Lung (tissue), 12 donors: ENCODE results near the gene DAPK2. TPM values are rescaled to one million over a fixed set of nuclear protein-coding genes. Genes with fewer than 3 reads are reported as not detected.

Experiments used
- ATAC-seq: fragments of 200-7000 bp; cut with Tn5 transposase; one replicate; pipeline ENCODE4 v1.9.1; 2020; ENCODE audit warnings: moderate number of reproducible peaks; ENCODE audit not compliant: insufficient read depth, low FRiP score
- DNase-seq, 3 donors: peaks; one replicate each; pipeline ENCODE4 v3.0.0-alpha.2; 2013 to 2017
- H3K27ac ChIP-seq, 2 donors: one replicate each; pipeline ENCODE4 v1.5.1; 2013; ENCODE audit warnings: mild to moderate bottlenecking in 2 of 2, moderate library complexity in 2 of 2, control low read depth in 1 of 2, inconsistent platforms in 1 of 2, low read depth in 1 of 2, low read length in 1 of 2
- H3K27me3 ChIP-seq, 3 donors: one replicate each; pipeline ENCODE4 v1.5.1; 2013; ENCODE audit warnings: low read length in 2 of 3; ENCODE audit not compliant: control insufficient read depth in 3 of 3, insufficient read depth in 3 of 3
- H3K36me3 ChIP-seq, 4 donors: one replicate each; pipeline ENCODE4 v1.5.1; 2013; ENCODE audit warnings: low read length in 4 of 4, mild to moderate bottlenecking in 1 of 4, moderate library complexity in 1 of 4; ENCODE audit not compliant: control insufficient read depth in 4 of 4, insufficient read depth in 4 of 4
- H3K4me1 ChIP-seq, 5 donors: one replicate each; pipeline ENCODE4 v1.5.1; 2013; ENCODE audit warnings: low read length in 5 of 5, mild to moderate bottlenecking in 2 of 5, moderate library complexity in 1 of 5; ENCODE audit not compliant: control insufficient read depth in 5 of 5, insufficient read depth in 5 of 5
- H3K4me3 ChIP-seq: one replicate; pipeline ENCODE4 v1.5.1; 2013; ENCODE audit warnings: mild to moderate bottlenecking, control low read depth, moderate library complexity
- H3K9ac ChIP-seq, 2 donors: one replicate each; pipeline ENCODE4 v1.5.1; 2013; ENCODE audit warnings: low read length in 2 of 2, control low read depth in 1 of 2; ENCODE audit not compliant: insufficient read depth in 1 of 2
- H3K9me3 ChIP-seq, 4 donors: one replicate each; pipeline ENCODE4 v1.5.1; 2013; ENCODE audit warnings: low read length in 3 of 4, mild to moderate bottlenecking in 1 of 4, moderate library complexity in 1 of 4; ENCODE audit not compliant: control insufficient read depth in 4 of 4, insufficient read depth in 3 of 4
- CTCF ChIP-seq: IDR thresholded peaks from 2 replicates; pipeline ENCODE4 v1.5.1; 2012; ENCODE audit warnings: mild to moderate bottlenecking; ENCODE audit errors: control extremely low read depth, extremely low read depth
- WGBS, 2 donors: extraction: QIAGEN DNeasy Blood & Tissue Kit; methylation state at CpG; one replicate each; pipeline ENCODE4 v1.1.7; 2013; 5-methylcytosine and 5-hydroxymethylcytosine counted together
- polyA plus RNA-seq, 2 donors: library from polyadenylated mRNA; stranded (reverse); fragments of 200-250 nt; gene quantifications; one replicate each; pipeline ENCODE4 v1.2.1, GENCODE V29; 2013
- total RNA-seq, 2 donors: library from RNA; depleted of rRNA in 1 of 2; stranded (reverse); fragments of >200 nt in 1 of 2; gene quantifications; one replicate each; pipeline ENCODE4 v1.2.1, GENCODE V29; 2014 to 2021
- donor health status: control.
- donor health status: control.
- donor health status: Bipolar disorder and iron deficiency.
- donor health status: healthy.
- donor health status: DM: yes; HTN: yes; CAD: no.

DAPK2 gene
- total and polyA plus RNA-seq, 4 donors: 20.5 to 59.0 (median 49.1) TPM

GRCh38 chr15:63891768-63892133 lies 154.5 kb downstream of the DAPK2 start:
- no peaks in the 10 kb centered on the region for H3K27me3 ChIP-seq
- H3K9ac ChIP-seq: no peak overlapping the region
- DNase-seq: peak in 1 of 3 donors; percentile 17
- no peaks in the 10 kb centered on the region for H3K9me3 ChIP-seq
- H3K4me1 ChIP-seq: peaks cover 0 to 13% (median 0%) of the 10 kb centered on the region in 5 donors
- no peak overlapping the region for H3K27ac ChIP-seq
- TF ChIP-seq CTCF: no peak
- H3K36me3 ChIP-seq: no peaks in the 10 kb centered on the region
- WGBS, 2 donors: 49 to 56% methylated on average over 3 of the region's 3 CpGs
- H3K4me3 ChIP-seq: no peak overlapping the region
- no peak for ATAC-seq

GRCh38 chr15:63891079-63891767 lies 155.1 kb downstream of the DAPK2 start:
- H3K9ac ChIP-seq: no peak overlapping the region
- no peaks in the 10 kb centered on the region for H3K36me3 ChIP-seq
- H3K4me3 ChIP-seq: no peak overlapping the region
- peak; percentile 58 for ATAC-seq
- no peaks in the 10 kb centered on the region for H3K9me3 ChIP-seq
- peak; percentile 89 for TF ChIP-seq CTCF
- no peaks in the 10 kb centered on the region for H3K27me3 ChIP-seq
- 39 to 47% methylated on average over 8 of the region's 8 CpGs for whole genome bisulfite sequencing, 2 donors
- no peak overlapping the region for H3K27ac ChIP-seq
- peak; percentile 74 to 75 (median 74) for DNase-seq
- peaks cover 0 to 9% (median 0%) of the 10 kb centered on the region in 5 donors for H3K4me1 ChIP-seq

- Histone ChIP-seq H3K36me3 (no peaks in the 10 kb centered on the region), H3K4me1 (peaks cover 0 to 4% (median 0%) of the 10 kb centered on the region in 5 donors), H3K27me3 (no peaks in the 10 kb centered on the region), H3K27ac (no peak overlapping the region), H3K9ac (no peak overlapping the region), H3K4me3 (no peak overlapping the region), H3K9me3 (no peaks in the 10 kb centered on the region)
- no peak for TF ChIP-seq CTCF
- no peak for ATAC-seq
- WGBS, 2 donors: 92% methylated on average over 6 of the region's 6 CpGs
- DNase-seq: no peak
These were observed 155.7 kb downstream of the DAPK2 start for GRCh38 chr15:63890617-63891016.

GRCh38 chr15:63889831-63890230 lies 156.5 kb downstream of the DAPK2 start:
- H3K4me1 ChIP-seq: peaks cover 0 to 4% (median 0%) of the 10 kb centered on the region in 5 donors
- ATAC-seq (no peak), DNase-seq (no peak)
- no peaks in the 10 kb centered on the region for H3K9me3 ChIP-seq
- H3K4me3 ChIP-seq: no peak overlapping the region
- no peak for TF ChIP-seq CTCF
- H3K36me3 ChIP-seq: no peaks in the 10 kb centered on the region
- H3K27ac ChIP-seq: no peak overlapping the region
- no peaks in the 10 kb centered on the region for H3K27me3 ChIP-seq
- no peak overlapping the region for H3K9ac ChIP-seq
- WGBS, 2 donors: 89 to 91% methylated on average over 5 of the region's 5 CpGs
